Pons (tissue), 1 donor: ENCODE results near the gene HGFAC.

Experiments
- DNase-seq: peaks from one replicate; pipeline ENCODE4 v3.0.0-alpha.2; 2016; ENCODE audit warnings: low spot score

Gene HGFAC

GRCh38 chr4:3426465-3427133 is 15.2 kb upstream of the HGFAC start:
- DNase-seq: no peak

- DNase-seq: no peak
These were observed 14.7 kb upstream of the HGFAC start for GRCh38 chr4:3427134-3427476.

GRCh38 chr4:3427706-3428446 is 13.9 kb upstream of the HGFAC start:
- no peak for DNase-seq

- no peak for DNase-seq
These were observed 12.1 kb upstream of the HGFAC start for GRCh38 chr4:3429651-3430050.

- DNase-seq: no peak
These were observed 11.2 kb upstream of the HGFAC start for GRCh38 chr4:3430524-3430923.

GRCh38 chr4:3431446-3431993 is 10.2 kb upstream of the HGFAC start:
- DNase-seq: no peak

- DNase-seq: no peak
These were observed 9.4 kb upstream of the HGFAC start for GRCh38 chr4:3432381-3432790.

- DNase-seq: no peak
These were observed 8.5 kb upstream of the HGFAC start for GRCh38 chr4:3433138-3433869.

GRCh38 chr4:3434881-3435685 is 6.7 kb upstream of the HGFAC start:
- no peak for DNase-seq

GRCh38 chr4:3435686-3435956 is 6.1 kb upstream of the HGFAC start:
- no peak for DNase-seq

- no peak for DNase-seq
These were observed 5.5 kb upstream of the HGFAC start for GRCh38 chr4:3436048-3436797.

GRCh38 chr4:3436798-3437581 is 4.8 kb upstream of the HGFAC start:
- DNase-seq: no peak

GRCh38 chr4:3437582-3437936 is 4.2 kb upstream of the HGFAC start:
- no peak for DNase-seq

- DNase-seq: no peak
These were observed 3.5 kb upstream of the HGFAC start for GRCh38 chr4:3437998-3438846.

- no peak for DNase-seq
These were observed 3.0 kb upstream of the HGFAC start for GRCh38 chr4:3438847-3439180.

- no peak for DNase-seq
These were observed 2.4 kb upstream of the HGFAC start for GRCh38 chr4:3439391-3439790.

- DNase-seq: no peak
These were observed 1.8 kb upstream of the HGFAC start for GRCh38 chr4:3440011-3440410.

- DNase-seq: no peak
These were observed 728 bp upstream of the HGFAC start for GRCh38 chr4:3440979-3441500.

- DNase-seq: no peak
These were observed 741 bp downstream of the HGFAC start for GRCh38 chr4:3442460-3442958.
